ENCODE data around the gene RLF.

- no peak for TF ChIP-seq CTCF (conservative IDR thresholded peaks at IDR 0.05)
- TF ChIP-seq EZH2 (IDR thresholded peaks at IDR 0.05; ENCODE audit: low read depth): no peak
These were observed 28.5 kb upstream of the RLF start for GRCh38 chr1:40132383-40133311.

Measured in PC-9 (cell line).